Type B pancreatic cell (in vitro differentiated cells): Measurements from ENCODE around the gene TMC5. TPM values are rescaled to one million over a fixed set of nuclear protein-coding genes. Genes with fewer than 3 reads are reported as not detected.

ENCODE experiments used
- DNase-seq: peaks from one replicate; pipeline ENCODE4 v3.0.0; 2021; ENCODE audit warnings: mixed read lengths; ENCODE audit not compliant: unreplicated experiment; ENCODE audit errors: extremely low spot score
- H3K27ac Mint-ChIP-seq: 2 replicates; pipeline ENCODE4 v1.8.0; 2021; ENCODE audit warnings: mild to moderate bottlenecking, mixed read lengths
- H3K27me3 Mint-ChIP-seq: 2 replicates; pipeline ENCODE4 v1.8.0; 2021; ENCODE audit warnings: mixed read lengths
- H3K36me3 Mint-ChIP-seq: 2 replicates; pipeline ENCODE4 v1.8.0; 2021; ENCODE audit warnings: mixed read lengths
- H3K4me1 Mint-ChIP-seq: one replicate; pipeline ENCODE4 v1.8.0; 2021; ENCODE audit warnings: mixed read lengths; ENCODE audit not compliant: unreplicated experiment
- H3K4me3 Mint-ChIP-seq: 2 replicates; pipeline ENCODE4 v1.8.0; 2021; ENCODE audit warnings: mild to moderate bottlenecking, mixed read lengths
- H3K9me3 Mint-ChIP-seq: 2 replicates; pipeline ENCODE4 v1.8.0; 2021; ENCODE audit warnings: mixed read lengths
- CTCF ChIP-seq: fragments of 200-600 bp; sonication (generic); conservative IDR thresholded peaks from 2 replicates; pipeline ENCODE4 v1.5.0; 2021; ENCODE audit warnings: antibody characterized with exemption, mild to moderate bottlenecking
- total RNA-seq: library from RNA; stranded (reverse); gene quantifications from 2 replicates; pipeline ENCODE4 v1.2.1, GENCODE V29; 2021; ENCODE audit warnings: low replicate concordance

Gene TMC5
- total RNA-seq, 1 donor from 2014 or later, result 9.1 TPM

- H3K4me3 Mint-ChIP-seq, result no peak overlapping the region
Observed at GRCh38 chr16:19474617-19475016, 56.9 kb downstream of the TMC5 start.

GRCh38 chr16:19478505-19478904 lies 60.8 kb downstream of the TMC5 start:
- Mint-ChIP-seq H3K27me3 (no peaks in the 10 kb centered on the region), H3K9me3 (no peaks in the 10 kb centered on the region), H3K36me3 (no peaks in the 10 kb centered on the region), H3K4me3 (no peak overlapping the region), H3K4me1 (no peaks in the 10 kb centered on the region), H3K27ac (no peak overlapping the region)
- TF ChIP-seq CTCF, result no peak
- no peak for DNase-seq

More at GRCh38 chr16:19474617-19475016, 56.9 kb downstream of the TMC5 start:
- H3K9me3 Mint-ChIP-seq, result no peaks in the 10 kb centered on the region
- no peak overlapping the region for H3K27ac Mint-ChIP-seq
- no peak for DNase-seq
- H3K27me3 Mint-ChIP-seq, result no peaks in the 10 kb centered on the region
- H3K36me3 Mint-ChIP-seq, result no peaks in the 10 kb centered on the region
- peak; percentile 26 for TF ChIP-seq CTCF
- no peaks in the 10 kb centered on the region for H3K4me1 Mint-ChIP-seq

GRCh38 chr16:19479302-19479721 lies 61.6 kb downstream of the TMC5 start:
- H3K36me3 Mint-ChIP-seq, result no peaks in the 10 kb centered on the region
- H3K9me3 Mint-ChIP-seq, result no peaks in the 10 kb centered on the region
- no peaks in the 10 kb centered on the region for H3K4me1 Mint-ChIP-seq
- no peaks in the 10 kb centered on the region for H3K27me3 Mint-ChIP-seq
- H3K27ac Mint-ChIP-seq, result no peak overlapping the region
- DNase-seq, result no peak
- no peak for TF ChIP-seq CTCF
- no peak overlapping the region for H3K4me3 Mint-ChIP-seq

GRCh38 chr16:19481296-19481695 lies 63.6 kb downstream of the TMC5 start:
- Mint-ChIP-seq H3K36me3 (no peaks in the 10 kb centered on the region), H3K9me3 (no peaks in the 10 kb centered on the region), H3K27ac (no peak overlapping the region), H3K27me3 (no peaks in the 10 kb centered on the region), H3K4me1 (no peaks in the 10 kb centered on the region), H3K4me3 (no peak overlapping the region)
- TF ChIP-seq CTCF, result no peak
- DNase-seq, result no peak

GRCh38 chr16:19481769-19482168 lies 64.1 kb downstream of the TMC5 start:
- Mint-ChIP-seq H3K36me3 (no peaks in the 10 kb centered on the region), H3K27me3 (no peaks in the 10 kb centered on the region), H3K4me3 (no peak overlapping the region), H3K4me1 (no peaks in the 10 kb centered on the region), H3K9me3 (no peaks in the 10 kb centered on the region), H3K27ac (no peak overlapping the region)
- DNase-seq, result no peak
- TF ChIP-seq CTCF, result no peak

- Mint-ChIP-seq H3K27ac (no peak overlapping the region), H3K4me1 (no peaks in the 10 kb centered on the region), H3K9me3 (no peaks in the 10 kb centered on the region), H3K4me3 (no peak overlapping the region), H3K36me3 (no peaks in the 10 kb centered on the region), H3K27me3 (no peaks in the 10 kb centered on the region)
- TF ChIP-seq CTCF, result no peak
- no peak for DNase-seq
Observed at GRCh38 chr16:19482291-19482690, 64.6 kb downstream of the TMC5 start.
